Body of pancreas (tissue), 4 donors: ENCODE measurements around the gene TTC31. TPM values are rescaled to one million over a fixed set of nuclear protein-coding genes. Genes with fewer than 3 reads are reported as not detected.
"Not testable (repeated sequence)": the region's sequence is repeated elsewhere in the genome, so short reads cannot be mapped to it uniquely, and the experiment has no call there.

Source experiments
- ATAC-seq: fragments of 150-250 bp; one replicate; pipeline ENCODE4 v1.9.1; 2016
- DNase-seq, 4 donors: peaks; one replicate each; pipeline ENCODE4 v3.0.0-alpha.2; 2019
- H3K27ac ChIP-seq, 4 donors: fragments of 200-600 bp; sonication (generic); 1 replicate in 3 of 4; 2 replicates in 1 of 4; pipeline versions ENCODE4 v1.5.1 to v1.6.1; 2016 to 2019; ENCODE audit warnings: mild to moderate bottlenecking in 1 of 4, mixed read lengths in 1 of 4, moderate library complexity in 1 of 4
- H3K27me3 ChIP-seq, 2 donors: fragments of 200-600 bp; sonication (generic); one replicate each; pipeline ENCODE4 v1.6.0; 2016; ENCODE audit warnings: mild to moderate bottlenecking in 1 of 2
- H3K36me3 ChIP-seq, 2 donors: fragments of 200-600 bp; sonication (generic); replicated peaks in 1 of 2; 2 replicates each; pipeline ENCODE4 v1.5.1; 2016; ENCODE audit warnings: low read depth in 2 of 2; ENCODE audit not compliant: insufficient read depth in 1 of 2
- H3K4me1 ChIP-seq: fragments of 200-600 bp; sonication (generic); one replicate; pipeline ENCODE4 v1.6.0; 2016
- H3K4me3 ChIP-seq, 2 donors: fragments of 200-600 bp; sonication (generic); 1 replicate in 1 of 2; 2 replicates in 1 of 2; pipeline ENCODE4 v1.5.1; 2016 to 2019
- H3K9me3 ChIP-seq, 3 donors: fragments of 200-600 bp; sonication (generic); 1 replicate in 2 of 3; 2 replicates in 1 of 3; pipeline ENCODE4 v1.5.1; 2016
- CTCF ChIP-seq, 7 experiments: fragments of 450-650 bp in 4 of 7; fragments of 200-600 bp in 3 of 7; sonication (generic) in 3 of 7; IDR thresholded peaks; one replicate each; pipeline ENCODE4 v1.5.1; 2016 to 2019; ENCODE audit warnings: antibody characterized with exemption in 7 of 7
- POLR2A ChIP-seq, 3 donors: fragments of 450-650 bp; IDR thresholded peaks; one replicate each; pipeline ENCODE4 v1.6.1; 2016; ENCODE audit warnings: antibody characterized with exemption in 3 of 3, mild to moderate bottlenecking in 2 of 3
- WGBS, 2 donors: methylation state at CpG; one replicate each; pipeline ENCODE4 v1.1.5; 2017; 5-methylcytosine and 5-hydroxymethylcytosine counted together
- intact Hi-C: fragments of 100-400 bp; cut with DNase I; formaldehyde crosslinking; loops from one replicate; pipeline ENCODE4 v1.15.1; 2023
- total RNA-seq, 2 donors: library from RNA; depleted of rRNA; stranded (reverse); fragments of >200 nt; gene quantifications; one replicate each; pipeline ENCODE4 v1.1.0, GENCODE V29; 2016

The TTC31 gene
- total RNA-seq, 2 donors from 2014 or later = 26.5 to 28.3 TPM

- Histone ChIP-seq H3K36me3 (no peaks in the 10 kb centered on the region), H3K4me3 (peak overlapping the region; percentile 92 to 93), H3K27me3 (no peaks in the 10 kb centered on the region), H3K4me1 (peaks cover 33% of the 10 kb centered on the region), H3K9me3 (no peaks in the 10 kb centered on the region), H3K27ac (peak overlapping the region in 3 of 4 donors; percentile 64 to 89 (median 85))
- 4 to 7% methylated on average over 10 to 13 of the region's 13 CpGs for WGBS, 2 donors
- ATAC-seq (peak; percentile 4), DNase-seq (no peak)
- intact Hi-C loops = no loop called here
- no peak for TF ChIP-seq POLR2A (IDR thresholded peaks at IDR 0.05)
- TF ChIP-seq CTCF (IDR thresholded peaks at IDR 0.05) = no peak
Observed at GRCh38 chr2:74464406-74464805, 18.5 kb upstream of the TTC31 start.

GRCh38 chr2:74470742-74471141 is 12.1 kb upstream of the TTC31 start:
- H3K36me3 ChIP-seq, intact Hi-C loops, H3K27ac ChIP-seq, DNase-seq, H3K27me3 ChIP-seq, H3K4me3 ChIP-seq, ATAC-seq, H3K9me3 ChIP-seq: not testable (repeated sequence)
- peak in 1 of 3 donors; percentile 6 for TF ChIP-seq POLR2A (IDR thresholded peaks at IDR 0.05)
- 89 to 90% methylated on average over 9 to 12 of the region's 12 CpGs for WGBS, 2 donors
- H3K4me1 ChIP-seq = peaks cover 30% of the 10 kb centered on the region

- peak overlapping the region; percentile 28 to 54 for H3K4me3 ChIP-seq
- H3K4me1 ChIP-seq = peaks cover 23% of the 10 kb centered on the region
- peak overlapping the region; percentile 73 to 92 (median 90) for H3K27ac ChIP-seq
- no peaks in the 10 kb centered on the region for H3K27me3 ChIP-seq
- H3K9me3 ChIP-seq = no peaks in the 10 kb centered on the region
- peaks cover 0 to 3% of the 10 kb centered on the region in 2 donors for H3K36me3 ChIP-seq
- intact Hi-C loops = no loop called here
- DNase-seq (no peak), ATAC-seq (no peak)
- TF ChIP-seq CTCF (IDR thresholded peaks at IDR 0.05) = no peak
- no peak for TF ChIP-seq POLR2A (IDR thresholded peaks at IDR 0.05)
- 53 to 57% methylated on average over 16 of the region's 16 CpGs for WGBS, 2 donors
Observed at GRCh38 chr2:74471332-74472065, 11.4 kb upstream of the TTC31 start.

GRCh38 chr2:74472086-74472944 is 10.6 kb upstream of the TTC31 start, which contains the start of gene MRPL53:
Gene MRPL53, minus strand, starts transcription at chr2:74472680. Its CDS starts 20 bp downstream, at chr2:74472660.
- H3K27ac ChIP-seq = peak within 1 kb of the TSS; percentile 73 to 92 (median 90)
- intact Hi-C loops = no loop called here
- H3K9me3 ChIP-seq = no peaks in the 10 kb centered on the region
- ATAC-seq = peak; percentile 96
- H3K4me1 ChIP-seq = peaks cover 22% of the 10 kb centered on the region
- no peaks in the 10 kb centered on the region for H3K27me3 ChIP-seq
- peaks cover 0 to 3% of the 10 kb centered on the region in 2 donors for H3K36me3 ChIP-seq
- 0 to 1% methylated on average over 47 to 66 of the region's 66 CpGs for WGBS, 2 donors
- TF ChIP-seq CTCF (IDR thresholded peaks at IDR 0.05) (no peak), POLR2A (IDR thresholded peaks at IDR 0.05) (peak; percentile 59 to 91 (median 88))
- peak; percentile 94 to 96 (median 95) for DNase-seq
- peak within 1 kb of the TSS; percentile 28 to 54 for H3K4me3 ChIP-seq

- H3K9me3 ChIP-seq = no peaks in the 10 kb centered on the region
- H3K36me3 ChIP-seq = peaks cover 0 to 3% of the 10 kb centered on the region in 2 donors
- no peaks in the 10 kb centered on the region for H3K27me3 ChIP-seq
- intact Hi-C loops = no loop called here
- TF ChIP-seq CTCF (IDR thresholded peaks at IDR 0.05) = no peak
- TF ChIP-seq POLR2A (IDR thresholded peaks at IDR 0.05) = no peak
- H3K4me3 ChIP-seq = peak overlapping the region; percentile 28 to 54
- peak; percentile 6 for ATAC-seq
- H3K27ac ChIP-seq = peak overlapping the region; percentile 73 to 92 (median 90)
- DNase-seq = no peak
- WGBS, 2 donors = 4 to 11% methylated on average over 7 of the region's 7 CpGs
- peaks cover 22% of the 10 kb centered on the region for H3K4me1 ChIP-seq
Observed at GRCh38 chr2:74472945-74473258, 10.0 kb upstream of the TTC31 start.
